ENCODE measurements around the gene TP53.

DNA sequence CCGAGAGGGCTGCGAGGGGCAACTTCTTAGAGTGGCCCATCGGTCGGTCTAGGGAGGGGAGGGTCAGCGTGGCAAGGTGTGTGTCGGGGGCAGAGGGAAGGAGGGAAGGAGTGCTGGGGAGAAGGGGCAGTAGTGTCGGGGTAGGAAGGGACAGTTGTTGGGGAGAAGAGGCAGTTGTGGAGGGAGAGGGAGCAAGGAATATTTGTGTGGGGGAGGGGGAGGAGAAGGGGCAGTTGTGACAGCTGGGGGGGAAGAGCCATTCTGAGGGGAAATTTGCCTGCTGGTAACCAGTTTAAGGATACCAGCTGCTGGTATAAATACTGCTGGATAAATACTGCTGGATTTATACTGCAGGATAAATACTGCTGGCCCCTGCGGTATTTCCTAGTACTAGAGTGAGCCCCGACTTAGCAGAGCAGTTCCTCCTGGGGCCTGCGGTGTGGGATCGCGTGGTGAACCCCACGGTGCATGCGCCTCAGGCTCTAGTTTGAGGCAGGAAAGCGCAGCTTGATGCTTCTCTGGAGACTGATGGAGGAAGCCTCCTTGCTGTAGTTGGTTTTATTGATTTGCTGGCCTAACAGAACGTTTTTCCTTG is 30.6 kb upstream of the TP53 start:
- TF ChIP-seq, protein P1, sequence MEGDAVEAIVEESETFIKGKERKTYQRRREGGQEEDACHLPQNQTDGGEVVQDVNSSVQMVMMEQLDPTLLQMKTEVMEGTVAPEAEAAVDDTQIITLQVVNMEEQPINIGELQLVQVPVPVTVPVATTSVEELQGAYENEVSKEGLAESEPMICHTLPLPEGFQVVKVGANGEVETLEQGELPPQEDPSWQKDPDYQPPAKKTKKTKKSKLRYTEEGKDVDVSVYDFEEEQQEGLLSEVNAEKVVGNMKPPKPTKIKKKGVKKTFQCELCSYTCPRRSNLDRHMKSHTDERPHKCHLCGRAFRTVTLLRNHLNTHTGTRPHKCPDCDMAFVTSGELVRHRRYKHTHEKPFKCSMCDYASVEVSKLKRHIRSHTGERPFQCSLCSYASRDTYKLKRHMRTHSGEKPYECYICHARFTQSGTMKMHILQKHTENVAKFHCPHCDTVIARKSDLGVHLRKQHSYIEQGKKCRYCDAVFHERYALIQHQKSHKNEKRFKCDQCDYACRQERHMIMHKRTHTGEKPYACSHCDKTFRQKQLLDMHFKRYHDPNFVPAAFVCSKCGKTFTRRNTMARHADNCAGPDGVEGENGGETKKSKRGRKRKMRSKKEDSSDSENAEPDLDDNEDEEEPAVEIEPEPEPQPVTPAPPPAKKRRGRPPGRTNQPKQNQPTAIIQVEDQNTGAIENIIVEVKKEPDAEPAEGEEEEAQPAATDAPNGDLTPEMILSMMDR (IDR thresholded peaks at IDR 0.05): no peak
- TF ChIP-seq ZFX (IDR thresholded peaks at IDR 0.05; ENCODE audit: borderline replicate concordance): no peak

All from 22Rv1 (cell line).